ENCODE results near the gene BCL7B.
"Not testable (repeated sequence)": the region's sequence is repeated elsewhere in the genome, so short reads cannot be mapped to it uniquely, and the experiment has no call there.

DNA sequence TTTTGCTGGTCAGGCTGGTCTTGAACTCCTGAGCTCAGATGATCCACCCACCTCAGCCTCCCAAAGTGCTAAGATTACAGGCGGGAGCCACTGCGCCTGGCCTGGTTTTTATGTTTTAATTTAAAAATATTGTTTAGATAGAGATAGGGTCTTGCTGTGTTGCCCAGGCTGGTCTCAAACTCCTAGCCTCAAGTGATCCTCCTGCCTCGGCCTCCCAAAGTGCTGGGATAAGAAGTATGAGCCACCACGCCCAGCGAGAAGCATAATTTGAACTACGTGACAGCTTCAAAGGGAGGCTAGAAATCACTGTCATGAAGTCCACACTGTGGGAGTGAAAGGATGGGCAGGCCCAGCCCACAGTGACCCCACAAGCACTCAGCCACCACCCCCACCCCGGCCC is 21.6 kb downstream of the BCL7B start:
- TF ChIP-seq EP300, POLR2A, POLR2AphosphoS5 (IDR thresholded peaks at IDR 0.05): not testable (repeated sequence)
- TF ChIP-seq, protein P1, sequence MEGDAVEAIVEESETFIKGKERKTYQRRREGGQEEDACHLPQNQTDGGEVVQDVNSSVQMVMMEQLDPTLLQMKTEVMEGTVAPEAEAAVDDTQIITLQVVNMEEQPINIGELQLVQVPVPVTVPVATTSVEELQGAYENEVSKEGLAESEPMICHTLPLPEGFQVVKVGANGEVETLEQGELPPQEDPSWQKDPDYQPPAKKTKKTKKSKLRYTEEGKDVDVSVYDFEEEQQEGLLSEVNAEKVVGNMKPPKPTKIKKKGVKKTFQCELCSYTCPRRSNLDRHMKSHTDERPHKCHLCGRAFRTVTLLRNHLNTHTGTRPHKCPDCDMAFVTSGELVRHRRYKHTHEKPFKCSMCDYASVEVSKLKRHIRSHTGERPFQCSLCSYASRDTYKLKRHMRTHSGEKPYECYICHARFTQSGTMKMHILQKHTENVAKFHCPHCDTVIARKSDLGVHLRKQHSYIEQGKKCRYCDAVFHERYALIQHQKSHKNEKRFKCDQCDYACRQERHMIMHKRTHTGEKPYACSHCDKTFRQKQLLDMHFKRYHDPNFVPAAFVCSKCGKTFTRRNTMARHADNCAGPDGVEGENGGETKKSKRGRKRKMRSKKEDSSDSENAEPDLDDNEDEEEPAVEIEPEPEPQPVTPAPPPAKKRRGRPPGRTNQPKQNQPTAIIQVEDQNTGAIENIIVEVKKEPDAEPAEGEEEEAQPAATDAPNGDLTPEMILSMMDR (IDR thresholded peaks at IDR 0.05), result not testable (repeated sequence)
